Activated CD8-positive, alpha-beta memory T cell treated with anti-CD3 and anti-CD28 coated beads for 36 hours (primary cell): ENCODE data around the gene MYCBP2. TPM values are rescaled to one million over a fixed set of nuclear protein-coding genes. Genes with fewer than 3 reads are reported as not detected.
"Not testable (repeated sequence)": the region's sequence is repeated elsewhere in the genome, so short reads cannot be mapped to it uniquely, and the experiment has no call there.

ENCODE experiments used
- CTCF ChIA-PET: fragments of 350-600 bp; sonication (Branson Sonifier 250); formaldehyde crosslinking; loops from one replicate; lab custom pipeline; 2021; ENCODE audit warnings: antibody characterized with exemption; lab: Charles Lee
- POLR2A ChIA-PET: fragments of 350-600 bp; sonication (Branson Sonifier 250); formaldehyde crosslinking; loops from one replicate; lab custom pipeline; 2021; ENCODE audit warnings: antibody characterized with exemption; lab: Charles Lee
- total RNA-seq, 2 experiments: library from RNA; stranded (reverse); gene quantifications; one replicate each; pipeline ENCODE4 v1.2.3, GENCODE V29; 2021

MYCBP2 gene
- total RNA-seq, 2 experiments from 2014 or later, result 100 to 102 TPM

DNA sequence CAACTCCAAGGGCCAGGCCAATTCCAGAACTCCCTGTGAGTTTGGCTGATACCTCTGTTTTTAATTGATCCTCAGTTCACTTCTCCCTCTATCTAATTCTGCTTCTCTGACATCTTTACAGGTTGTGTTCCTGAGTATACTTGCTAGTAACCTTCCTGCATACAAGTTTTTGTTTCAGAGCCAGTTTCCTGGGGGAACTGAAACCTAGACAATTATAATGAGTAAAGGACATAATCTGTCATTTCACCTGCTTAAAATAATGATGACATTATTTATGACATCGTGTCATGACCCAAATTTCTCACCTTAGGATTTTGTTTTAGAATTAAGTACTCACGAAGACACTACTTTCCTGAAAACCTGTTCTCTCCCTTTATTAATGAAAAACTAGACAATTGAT, 12.5 kb upstream of the MYCBP2 start:
- ChIA-PET POLR2A (no interaction called here), CTCF (no interaction called here)

DNA sequence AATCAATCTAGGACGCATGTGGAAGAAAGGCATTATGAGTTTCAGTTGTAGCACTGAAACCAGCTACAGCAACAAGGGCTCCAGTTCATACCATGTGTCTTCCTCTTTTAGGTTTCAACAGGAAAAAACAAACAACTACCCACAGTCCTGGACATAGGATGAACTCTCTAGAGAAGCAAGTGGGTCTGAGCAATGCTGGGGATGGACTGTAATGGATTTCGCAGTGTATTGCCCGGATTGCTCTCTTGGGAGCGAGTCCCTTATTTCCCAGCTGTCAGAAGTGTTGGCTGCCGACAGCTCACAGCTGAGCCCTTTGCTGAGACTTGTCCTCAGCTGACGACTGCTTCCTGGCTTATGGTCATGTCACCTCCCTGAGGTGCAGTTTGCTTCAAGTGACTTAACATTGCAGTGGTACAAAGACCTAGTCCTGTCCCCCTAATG, 12.1 kb upstream of the MYCBP2 start:
- ChIA-PET POLR2A (no interaction called here), CTCF (no interaction called here)

DNA sequence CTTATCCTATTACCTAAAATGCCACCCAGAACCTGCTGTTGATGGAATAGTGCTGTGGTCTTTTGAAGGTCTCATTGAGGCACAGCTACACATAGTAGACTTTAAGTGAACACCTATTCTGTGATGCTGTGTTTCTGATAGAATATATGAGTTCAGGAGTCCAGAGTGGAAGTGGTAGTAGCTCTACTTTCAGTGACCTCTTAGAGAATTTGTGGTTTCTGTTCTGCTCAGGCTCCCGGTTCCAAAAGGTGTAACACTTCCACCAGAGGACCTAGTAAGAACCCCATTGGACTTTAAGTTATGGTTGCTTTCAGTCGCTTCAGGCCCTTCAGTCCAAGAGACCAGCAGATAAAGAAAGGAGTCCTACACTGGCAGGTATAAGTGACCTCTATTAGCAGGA, 11.4 kb upstream of the MYCBP2 start:
- ChIA-PET POLR2A (no interaction called here), CTCF (no interaction called here)

DNA sequence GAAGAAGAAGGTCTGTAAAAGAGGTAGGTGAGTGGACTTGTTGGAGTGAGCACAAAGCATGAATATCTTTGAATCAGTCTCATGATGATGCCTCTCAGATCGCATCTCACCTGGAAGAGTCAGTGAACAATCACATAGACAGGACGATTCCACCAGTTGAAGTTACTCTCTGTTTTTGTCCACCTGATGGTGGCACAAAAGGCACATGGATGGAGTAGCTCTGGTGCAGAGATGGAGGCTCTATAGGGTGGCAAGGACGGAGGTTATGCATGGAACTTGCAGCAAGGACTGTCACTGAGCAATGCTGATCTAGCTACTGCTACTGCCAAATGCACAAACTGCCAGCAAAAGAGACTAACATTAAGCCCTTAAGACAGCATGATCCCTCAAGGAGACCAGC, 10.3 kb upstream of the MYCBP2 start:
- POLR2A ChIA-PET, result interaction anchor here (0.6 kb wide), 1 partner anchor 122 kb away, joined by 3 read pairs; no protein-coding TSS in a partner anchor

DNA sequence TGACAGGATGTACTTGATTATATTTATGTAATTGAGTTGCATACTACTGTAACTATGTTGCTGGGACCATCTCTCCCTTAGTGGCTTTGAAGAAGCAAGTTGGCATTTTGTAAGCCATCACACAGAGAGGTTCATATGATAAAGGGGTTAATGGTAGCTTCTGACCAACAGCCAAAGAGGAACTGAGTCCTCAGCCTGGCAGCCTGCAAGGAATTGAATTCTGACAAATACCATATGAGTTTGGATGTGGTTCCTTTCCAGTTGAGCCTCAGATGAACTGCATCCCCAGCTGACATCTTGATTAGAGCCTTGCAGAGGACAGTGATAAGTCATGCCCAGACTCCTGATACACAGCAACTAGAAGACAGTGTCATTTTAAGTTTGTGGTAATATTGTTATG, 8.6 kb upstream of the MYCBP2 start:
- POLR2A ChIA-PET, result interaction anchor here (0.7 kb wide), 1 partner anchor 9 kb away, joined by 3 read pairs; the partner anchor contains the start of gene MYCBP2
- CTCF ChIA-PET, result no interaction called here

More for the DNA sequence above, 10.3 kb upstream of the MYCBP2 start:
- CTCF ChIA-PET, result interaction anchor here (1.2 kb wide), 1 partner anchor 11 kb away, joined by 4 read pairs; no protein-coding TSS in a partner anchor

DNA sequence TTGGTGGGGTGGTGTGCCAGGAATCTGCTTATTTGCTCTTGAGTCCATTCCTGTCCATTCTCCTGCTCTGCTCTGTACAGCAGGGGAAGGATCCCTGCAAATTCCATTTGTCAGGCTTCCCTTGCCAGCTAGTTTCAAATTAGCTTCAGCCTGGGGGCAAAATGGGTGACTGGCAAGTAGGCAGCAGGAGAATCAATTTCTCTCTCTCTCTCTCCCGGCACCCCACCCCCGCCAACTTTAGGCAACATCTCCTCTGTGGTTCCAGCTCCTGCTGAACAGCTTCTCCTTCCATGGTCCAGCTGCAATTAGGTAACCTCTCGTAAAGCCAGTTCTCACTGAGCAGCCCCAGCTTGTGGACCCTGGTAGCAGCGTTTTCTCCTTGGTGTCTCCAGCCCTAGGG, 6.7 kb upstream of the MYCBP2 start:
- ChIA-PET POLR2A (no interaction called here), CTCF (no interaction called here)

DNA sequence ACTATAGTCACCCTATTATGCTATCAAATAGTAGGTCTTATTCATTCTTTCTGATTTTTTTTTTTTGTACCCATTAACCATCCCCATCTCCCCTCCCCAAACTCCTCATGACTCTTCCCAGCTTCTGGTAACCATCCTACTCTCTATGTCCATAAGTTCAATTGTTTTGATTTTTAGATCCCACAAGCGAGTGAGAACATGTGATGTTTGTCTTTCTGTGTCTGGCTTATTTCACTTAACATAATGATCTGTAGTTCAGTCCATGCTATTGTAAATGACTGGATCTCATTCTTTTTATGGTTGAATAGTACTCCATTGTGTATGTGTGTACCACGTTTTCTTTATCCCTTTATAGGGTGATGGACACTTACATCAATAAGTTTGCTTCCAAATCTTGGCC, 4.5 kb upstream of the MYCBP2 start:
- ChIA-PET POLR2A (no interaction called here), CTCF (no interaction called here)

DNA sequence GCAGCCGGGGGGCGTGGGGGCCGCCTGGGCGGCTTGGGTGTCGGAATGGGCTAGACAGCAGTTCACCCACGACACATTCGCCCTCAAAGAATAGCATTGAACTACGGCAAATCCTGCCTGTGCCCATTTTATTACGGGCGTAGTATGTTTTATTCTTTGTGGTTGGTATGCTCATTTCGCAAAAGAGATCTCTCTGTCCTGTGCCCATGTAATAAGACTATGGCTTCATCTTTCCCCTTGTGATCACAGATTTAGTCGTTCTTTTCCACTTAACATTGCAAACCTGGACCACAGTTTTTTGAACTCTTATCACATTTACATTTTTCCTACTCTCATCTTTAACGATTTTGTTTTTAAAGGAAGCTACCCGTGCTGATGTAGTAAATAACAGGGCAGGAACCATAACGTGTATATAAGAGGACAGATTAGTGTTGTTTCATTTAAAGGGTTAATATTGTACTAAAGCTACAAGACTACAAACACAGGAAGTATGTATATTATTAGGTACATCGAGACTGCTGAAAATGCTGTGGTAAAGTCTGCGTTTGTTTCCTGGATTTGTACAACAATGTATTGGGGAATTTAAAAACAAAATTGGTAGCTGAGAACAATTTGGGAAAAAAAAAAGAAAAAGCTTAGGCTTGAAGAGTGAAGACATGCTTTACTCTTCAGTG, 3.2 kb upstream of the MYCBP2 start:
- POLR2A ChIA-PET, result interaction anchor here (0.6 to 2.4 kb wide), 7 partner anchors 12 to 148 kb away, joined by 3 to 12 read pairs (median 7); no protein-coding TSS in a partner anchor

DNA sequence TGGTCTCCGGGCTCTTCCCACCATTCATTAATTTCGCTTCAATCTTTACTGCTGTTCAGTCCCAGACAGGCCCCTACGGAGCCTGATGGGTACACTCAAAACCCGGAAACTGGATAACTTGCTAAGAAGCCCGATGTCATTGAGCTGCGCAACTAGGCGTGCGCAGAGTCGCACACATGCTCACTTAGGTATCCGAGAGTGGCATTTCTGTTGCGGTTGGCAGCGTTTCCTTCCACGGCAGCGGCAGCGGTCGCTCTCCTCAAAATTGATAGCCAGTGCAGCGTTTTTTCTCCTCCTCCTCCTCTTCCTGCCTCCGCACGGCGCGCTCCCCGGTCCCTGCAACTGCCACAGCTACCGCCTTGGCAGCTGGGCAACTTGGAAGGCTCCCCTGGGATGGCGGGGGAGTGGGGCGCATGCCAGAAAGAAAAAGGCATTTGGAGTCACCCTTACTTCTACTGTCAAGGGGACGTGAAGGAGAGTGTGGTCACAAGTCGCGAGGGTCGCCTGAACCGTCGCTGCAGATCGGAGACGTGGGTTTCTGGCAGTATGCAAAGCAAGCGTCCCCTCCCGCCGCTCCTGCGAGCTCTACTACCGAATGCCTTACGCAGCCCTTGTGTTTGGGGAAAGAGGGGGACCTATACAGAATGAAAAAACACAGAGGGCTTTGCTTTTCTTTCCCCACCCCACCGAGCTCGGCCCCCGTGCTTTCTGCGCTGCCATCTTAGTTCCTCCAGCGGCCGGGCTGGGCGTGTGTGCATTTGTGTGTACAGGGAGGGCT, 2.4 kb upstream of the MYCBP2 start:
- CTCF ChIA-PET, result interaction anchor here (1.4 to 2.4 kb wide), 3 partner anchors 13 to 149 kb away, joined by 4 to 12 read pairs (median 5); no protein-coding TSS in a partner anchor
- POLR2A ChIA-PET, result interaction anchor here (0.8 to 2.4 kb wide), 7 partner anchors 13 to 304 kb away, joined by 3 to 12 read pairs (median 7); no protein-coding TSS in a partner anchor

More for the DNA sequence above, 3.2 kb upstream of the MYCBP2 start:
- CTCF ChIA-PET, result interaction anchor here (1.4 to 2.4 kb wide), 3 partner anchors 12 to 148 kb away, joined by 4 to 12 read pairs (median 5); no protein-coding TSS in a partner anchor

DNA sequence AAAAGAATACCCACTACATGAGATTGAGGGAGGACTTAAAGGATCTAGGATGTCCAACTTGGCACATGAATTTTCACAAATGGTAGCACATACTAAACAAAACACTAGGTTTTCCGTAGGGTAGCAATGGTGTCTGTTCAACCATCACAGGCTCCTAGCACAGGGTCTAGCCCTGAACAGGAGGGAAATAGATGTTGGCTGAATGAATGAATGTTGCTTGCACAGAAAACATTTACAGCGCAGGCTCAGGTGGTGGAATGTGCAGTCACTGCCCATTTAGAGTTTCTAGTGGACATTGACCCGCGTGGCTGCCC, 1.9 kb upstream of the MYCBP2 start:
- ChIA-PET POLR2A (interaction anchor here (0.8 to 2.4 kb wide), 6 partner anchors 14 to 303 kb away, joined by 4 to 12 read pairs (median 8); no protein-coding TSS in a partner anchor), CTCF (interaction anchor here (2.4 kb wide), 1 partner anchor 150 kb away, joined by 12 read pairs; no protein-coding TSS in a partner anchor)

DNA sequence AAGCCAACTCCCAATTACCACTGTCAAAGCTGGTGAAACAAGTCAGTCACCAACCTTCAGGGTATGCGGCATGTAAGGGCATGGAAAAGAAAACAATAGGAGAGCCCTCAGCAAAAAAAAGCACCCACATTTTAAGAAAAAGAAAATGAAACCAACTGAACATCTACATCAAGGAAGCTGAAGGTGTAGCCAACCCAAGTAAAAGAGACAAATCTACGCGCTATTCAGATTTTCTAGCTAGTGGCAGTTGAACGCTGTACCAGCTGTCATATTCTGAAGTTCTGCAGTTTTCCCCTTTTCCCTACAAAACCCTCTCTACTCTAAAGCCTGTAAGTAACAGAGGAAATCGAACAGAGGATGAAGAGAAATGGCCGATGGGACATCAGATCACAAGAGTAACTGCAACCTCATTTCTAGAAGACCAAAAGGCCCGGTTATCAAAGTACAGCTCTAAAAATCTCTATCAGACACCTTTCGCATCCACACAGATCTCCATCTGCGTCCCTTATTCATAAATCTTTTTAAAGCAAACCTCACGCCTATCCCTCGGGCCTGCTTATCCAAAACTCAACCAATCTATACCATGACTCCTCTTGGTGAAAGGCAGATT, 1.4 kb downstream of the MYCBP2 start:
- ChIA-PET CTCF (interaction anchor here (0.8 to 1.4 kb wide), 4 partner anchors 33 to 997 kb away, joined by 3 to 6 read pairs (median 3); no protein-coding TSS in a partner anchor), POLR2A (interaction anchor here (0.7 to 2.9 kb wide), 5 partner anchors 20 to 299 kb away, joined by 3 to 16 read pairs (median 8); partner anchors contain the start of gene FBXL3)

DNA sequence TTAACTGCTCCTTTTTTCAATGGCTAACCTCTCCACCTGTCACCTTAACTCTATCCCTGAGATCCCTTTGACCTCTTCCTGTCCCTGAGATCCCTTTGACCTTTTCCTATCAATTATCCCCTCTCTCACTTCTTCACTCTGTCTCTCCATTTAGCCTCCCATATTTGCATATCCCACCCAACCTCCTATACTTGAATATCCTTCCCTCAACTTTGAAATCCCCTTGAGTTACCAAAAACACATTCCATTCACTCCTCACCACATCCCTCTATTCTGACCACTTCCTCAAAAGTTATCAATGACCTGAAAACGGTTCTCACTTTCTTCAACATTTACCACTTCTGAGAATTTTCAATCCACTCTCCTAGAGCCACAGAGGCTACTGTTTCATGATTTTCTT, 3.0 kb downstream of the MYCBP2 start:
- CTCF ChIA-PET, result no interaction called here
- POLR2A ChIA-PET, result no interaction called here

DNA sequence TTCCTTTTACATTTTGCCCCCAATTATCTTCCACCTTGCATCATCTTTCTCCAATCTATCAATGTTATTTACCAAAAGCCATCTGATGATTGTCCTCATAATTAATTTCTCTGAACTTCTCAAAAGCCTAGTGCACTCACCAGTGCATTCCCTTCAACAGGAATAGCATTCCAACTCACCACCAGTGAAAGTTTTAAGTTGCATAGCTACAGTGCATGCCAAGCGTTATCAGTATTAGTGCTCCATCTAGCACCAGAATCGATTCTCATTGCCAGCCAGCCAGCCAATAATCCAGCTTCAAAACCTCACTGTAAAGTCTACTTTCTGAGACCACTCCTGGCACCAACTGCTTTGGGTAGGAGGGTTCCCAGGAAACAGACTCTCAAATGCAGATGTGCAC, 7.4 kb downstream of the MYCBP2 start:
- CTCF ChIA-PET, result interaction anchor here (1.1 kb wide), 1 partner anchor 159 kb away, joined by 5 read pairs; no protein-coding TSS in a partner anchor
- POLR2A ChIA-PET, result no interaction called here

DNA sequence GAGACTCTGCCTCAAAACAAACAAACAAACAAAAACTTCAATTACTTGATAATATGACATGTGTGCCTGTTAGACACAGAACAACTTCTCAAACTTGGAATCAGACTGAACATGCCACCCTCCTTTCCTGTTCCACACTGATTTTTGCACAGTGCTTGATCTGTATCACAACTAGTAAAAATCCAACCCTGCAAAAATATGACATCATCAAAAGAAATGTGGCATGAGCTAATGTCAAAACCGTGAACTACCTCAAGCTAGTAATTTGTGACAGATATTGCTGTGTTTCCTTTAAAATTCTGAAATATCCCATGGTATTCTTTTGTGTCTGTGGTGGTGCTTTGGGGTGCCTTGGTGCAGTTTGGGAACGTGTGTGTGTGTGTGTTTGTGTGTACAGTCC, 8.2 kb downstream of the MYCBP2 start:
- CTCF ChIA-PET, result no interaction called here
- POLR2A ChIA-PET, result no interaction called here

DNA sequence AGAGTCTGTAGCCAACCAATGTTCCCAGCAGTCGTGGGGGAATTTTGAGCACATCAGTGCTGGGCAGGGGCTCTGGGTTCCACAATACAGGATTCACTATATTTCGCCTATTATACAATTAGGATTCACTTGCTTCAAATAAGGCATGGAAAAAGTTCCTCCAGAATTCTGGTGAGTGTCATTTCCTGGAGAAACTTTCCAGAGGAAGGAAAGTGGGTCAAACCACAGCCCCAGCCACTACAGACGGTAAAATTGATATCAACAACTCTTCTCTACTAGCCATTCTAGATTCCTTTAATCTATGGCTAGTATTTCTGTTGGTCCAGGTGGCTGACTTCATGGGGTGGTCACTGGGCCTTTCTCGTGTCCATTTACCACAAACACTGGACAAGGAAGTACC, 10.5 kb downstream of the MYCBP2 start:
- CTCF ChIA-PET, result no interaction called here
- POLR2A ChIA-PET, result no interaction called here

DNA sequence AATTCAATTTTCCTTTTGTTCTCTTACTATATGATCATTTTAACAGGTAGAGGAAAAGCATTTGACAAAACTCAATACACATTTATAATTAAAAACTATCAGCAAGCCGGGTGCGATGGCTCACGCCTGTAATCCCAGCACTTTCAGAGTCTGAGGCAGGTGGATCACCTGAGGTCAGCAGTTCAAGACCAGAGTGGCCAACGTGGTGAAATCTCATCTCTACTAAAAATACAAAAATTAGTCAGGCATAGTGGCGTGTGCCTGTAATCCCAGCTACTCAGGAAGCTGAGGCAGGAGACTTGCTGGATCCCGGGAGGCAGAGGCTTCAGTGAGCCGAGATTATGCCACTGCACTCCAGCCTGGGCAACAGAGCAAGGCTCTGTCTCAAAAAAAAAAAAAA, 11.4 kb downstream of the MYCBP2 start:
- CTCF ChIA-PET, POLR2A ChIA-PET: not testable (repeated sequence)

DNA sequence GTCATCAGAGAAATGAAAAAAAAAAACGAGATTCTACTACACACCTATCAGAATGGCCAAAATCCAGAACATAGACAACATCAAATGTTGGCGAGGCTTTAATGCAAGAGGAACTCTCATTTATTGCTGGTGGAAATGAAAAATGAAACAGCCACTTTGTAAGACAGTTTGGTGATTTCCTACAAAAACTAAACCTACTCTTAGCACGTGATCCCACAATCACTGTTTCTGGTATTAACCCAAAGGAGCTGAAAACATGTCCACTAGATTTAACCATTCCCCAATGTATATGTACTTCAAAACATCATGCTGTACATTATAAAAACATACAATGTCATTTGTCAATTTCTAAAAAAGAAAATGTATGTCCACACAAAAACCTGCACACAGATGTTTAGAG, 13.0 kb downstream of the MYCBP2 start:
- CTCF ChIA-PET, result interaction anchor here (0.7 kb wide), 1 partner anchor 165 kb away, joined by 3 read pairs; no protein-coding TSS in a partner anchor
- POLR2A ChIA-PET, result no interaction called here

DNA sequence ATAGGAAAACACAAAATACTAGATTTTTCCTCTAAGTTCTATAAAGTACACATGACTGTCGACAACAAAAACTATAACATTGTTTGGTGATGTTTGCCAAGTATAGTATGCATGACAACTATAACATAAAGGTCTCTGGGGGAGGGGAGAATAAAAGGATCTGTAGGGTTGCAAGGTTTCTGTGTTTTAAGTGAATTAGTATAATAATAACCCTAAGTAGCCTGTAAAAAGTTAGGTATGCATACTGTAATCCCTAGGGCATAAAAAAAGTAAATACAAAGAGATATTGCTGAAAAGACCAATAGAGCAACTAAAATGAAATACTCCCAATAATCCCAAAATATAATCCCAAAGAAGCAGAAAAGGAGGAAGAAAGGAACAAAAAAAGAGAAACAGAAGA, 14.6 kb downstream of the MYCBP2 start:
- ChIA-PET CTCF (no interaction called here), POLR2A (no interaction called here)

DNA sequence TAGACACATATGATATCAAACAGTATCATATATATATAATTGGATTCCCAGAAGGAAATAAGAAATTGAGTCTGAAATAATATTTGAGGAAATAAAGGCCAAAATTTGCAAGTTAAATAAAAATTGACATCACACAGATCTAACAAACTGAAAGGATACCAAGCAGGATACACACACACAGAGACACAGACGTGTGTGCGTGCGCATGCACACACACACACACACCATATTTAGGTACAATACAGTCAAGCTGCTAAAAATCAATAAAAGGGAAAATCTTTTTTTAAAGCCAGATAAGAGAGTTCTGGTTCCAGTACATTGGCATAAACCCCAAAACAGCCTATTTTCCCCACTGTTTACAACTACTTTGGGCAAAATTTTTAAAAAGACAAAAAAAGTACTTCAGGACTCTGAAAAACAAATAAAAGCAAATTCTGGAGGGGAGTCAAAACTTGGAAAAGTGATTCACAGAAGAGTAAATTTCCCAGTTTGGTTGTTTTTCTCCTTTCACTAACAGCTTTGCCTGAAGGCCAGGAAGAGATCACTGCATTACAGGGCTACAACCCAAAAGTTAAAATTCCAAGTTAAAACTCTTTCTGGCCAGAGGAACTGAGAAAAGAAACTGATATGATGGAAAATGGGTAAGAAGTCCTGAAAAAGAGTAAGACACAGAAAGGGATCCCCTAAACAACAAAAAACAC, 16.2 kb downstream of the MYCBP2 start:
- POLR2A ChIA-PET, result no interaction called here
- CTCF ChIA-PET, result interaction anchor here (1.4 kb wide), 1 partner anchor 167 kb away, joined by 3 read pairs; no protein-coding TSS in a partner anchor
